H1 (cell line): ENCODE data around the gene LRRFIP1. TPM values are rescaled to one million over a fixed set of nuclear protein-coding genes. Genes with fewer than 3 reads are reported as not detected.

Experiments used
- CTCF ChIA-PET: fragments of 300-600 bp; sonication (Branson Sonifier 250); formaldehyde crosslinking; loops from one replicate; lab custom pipeline; 2021; ENCODE audit not compliant: partially characterized antibody; lab: Charles Lee
- POLR2A ChIA-PET: fragments of 300-600 bp; sonication (Branson Sonifier 250); formaldehyde crosslinking; loops from one replicate; lab custom pipeline; 2021; ENCODE audit warnings: inconsistent platforms; ENCODE audit not compliant: partially characterized antibody; lab: Charles Lee
- DNase-seq, 2 experiments: peaks; one replicate each; pipeline versions ENCODE4 v3.0.0 to v3.0.0-alpha.2; 2010 to 2022; ENCODE audit warnings: low spot score in 2 of 2, low read depth in 1 of 2, mixed read lengths in 1 of 2
- FAIRE-seq: peaks from 2 replicates; lab custom pipeline; 2011; peaks lifted over from hg19 to GRCh38; lab: Jason Lieb, UNC
- H2AFZ ChIP-seq: 2 replicates; pipeline ENCODE4 v1.8.1; 2012; ENCODE audit warnings: low read length, inconsistent platforms
- H2AK5ac ChIP-seq: 2 replicates; pipeline ENCODE4 v1.6.1; 2013; ENCODE audit warnings: low read depth, low read length
- H2BK120ac ChIP-seq: replicated peaks from 2 replicates; pipeline ENCODE3; 2013; ENCODE audit warnings: low read depth, low read length, inconsistent platforms
- H2BK12ac ChIP-seq: 2 replicates; pipeline ENCODE4 v1.6.1; 2013; ENCODE audit warnings: low read depth, low read length
- H2BK15ac ChIP-seq: 2 replicates; pipeline ENCODE4 v1.6.1; 2013; ENCODE audit warnings: low read length
- H2BK20ac ChIP-seq: 2 replicates; pipeline ENCODE4 v1.6.1; 2013; ENCODE audit warnings: low read length
- H2BK5ac ChIP-seq: 2 replicates; pipeline ENCODE4 v1.6.1; 2013; ENCODE audit warnings: low read depth, low read length
- H3K14ac ChIP-seq: 2 replicates; pipeline ENCODE4 v1.6.1; 2013; ENCODE audit warnings: inconsistent platforms; ENCODE audit not compliant: insufficient read length
- H3K18ac ChIP-seq: 2 replicates; pipeline ENCODE4 v1.6.1; 2013; ENCODE audit warnings: low read length; ENCODE audit errors: extremely low read depth
- H3K23ac ChIP-seq: 2 replicates; pipeline ENCODE4 v1.6.1; 2013; ENCODE audit warnings: inconsistent platforms; ENCODE audit not compliant: insufficient read length
- H3K23me2 ChIP-seq: 2 replicates; pipeline ENCODE4 v1.6.1; 2013; ENCODE audit warnings: low read depth, low read length
- H3K27ac ChIP-seq: 2 replicates; pipeline ENCODE4 v1.6.1; 2011; ENCODE audit warnings: low read depth, low read length, inconsistent platforms
- H3K27me3 ChIP-seq, 4 experiments: replicated peaks in 1 of 4; 1 replicate in 1 of 4; 2 replicates in 3 of 4; pipeline versions ENCODE4 v1.6.1 to v1.8.1; 2011 to 2013; ENCODE audit warnings: low read length in 3 of 4, mild to moderate bottlenecking in 3 of 4, inconsistent platforms in 2 of 4, mixed read lengths in 2 of 4, moderate library complexity in 1 of 4; ENCODE audit not compliant: control insufficient read depth in 3 of 4, insufficient read depth in 3 of 4; ENCODE audit errors: extremely low read depth in 1 of 4
- H3K36me3 ChIP-seq, 4 experiments: 2 replicates each; pipeline versions ENCODE4 v1.6.1 to v1.8.1; 2011 to 2013; ENCODE audit warnings: mild to moderate bottlenecking in 4 of 4, low read length in 3 of 4, moderate library complexity in 2 of 4, control low read depth in 1 of 4, inconsistent platforms in 1 of 4; ENCODE audit not compliant: insufficient read depth in 4 of 4, control insufficient read depth in 2 of 4
- H3K4ac ChIP-seq: replicated peaks from 2 replicates; pipeline ENCODE3; 2013; ENCODE audit warnings: low read length, low read depth, mixed read lengths, inconsistent platforms; ENCODE audit not compliant: insufficient read length
- H3K4me1 ChIP-seq, 4 experiments: replicated peaks in 1 of 4; 1 replicate in 1 of 4; 2 replicates in 3 of 4; pipeline versions ENCODE4 v1.6.1 to v1.8.1; 2011 to 2013; ENCODE audit warnings: low read length in 3 of 4, inconsistent platforms in 2 of 4, mixed read lengths in 1 of 4; ENCODE audit not compliant: insufficient read depth in 4 of 4, control insufficient read depth in 3 of 4
- H3K4me2 ChIP-seq, 2 experiments: 2 replicates each; pipeline versions ENCODE4 v1.6.1 to v1.8.1; 2011 to 2013; ENCODE audit warnings: low read depth in 2 of 2, low read length in 2 of 2, control low read depth in 1 of 2, inconsistent platforms in 1 of 2, mild to moderate bottlenecking in 1 of 2; ENCODE audit not compliant: insufficient read depth in 1 of 2
- H3K4me3 ChIP-seq, 4 experiments: fragments of 200-600, 300-600 bp in 1 of 4; sonication (generic), shearing (Covaris generic), sonication (Bioruptor Twin) in 1 of 4; 2 replicates each; pipeline versions ENCODE4 v1.5.1 to v1.8.1; 2011 to 2016; ENCODE audit warnings: low read length in 4 of 4, low read depth in 3 of 4, control low read depth in 2 of 4, inconsistent platforms in 2 of 4, mild to moderate bottlenecking in 2 of 4, mixed read lengths in 1 of 4, moderate library complexity in 1 of 4; ENCODE audit not compliant: insufficient read depth in 2 of 4; ENCODE audit errors: extremely low read depth in 1 of 4
- H3K56ac ChIP-seq: replicated peaks from 2 replicates; pipeline ENCODE3; 2013; ENCODE audit warnings: low read depth, mild to moderate bottlenecking, mixed read lengths, low read length, inconsistent platforms; ENCODE audit not compliant: insufficient read length
- H3K79me1 ChIP-seq: 2 replicates; pipeline ENCODE4 v1.6.1; 2013; ENCODE audit warnings: low read depth, low read length, control low read depth
- H3K79me2 ChIP-seq, 2 experiments: 2 replicates each; pipeline versions ENCODE4 v1.6.1 to v1.8.1; 2012 to 2013; ENCODE audit warnings: low read length in 2 of 2, mild to moderate bottlenecking in 2 of 2, inconsistent platforms in 1 of 2; ENCODE audit not compliant: insufficient read depth in 2 of 2, control insufficient read depth in 1 of 2
- H3K9ac ChIP-seq, 4 experiments: replicated peaks in 1 of 4; 1 replicate in 1 of 4; 2 replicates in 3 of 4; pipeline versions ENCODE4 v1.6.1 to v1.8.1; 2011 to 2013; ENCODE audit warnings: low read depth in 3 of 4, low read length in 3 of 4, control low read depth in 2 of 4, mild to moderate bottlenecking in 2 of 4, moderate library complexity in 2 of 4, inconsistent platforms in 1 of 4; ENCODE audit errors: extremely low read depth in 1 of 4
- H3K9me3 ChIP-seq, 2 experiments: 2 replicates each; pipeline versions ENCODE4 v1.6.1 to v1.8.1; 2012 to 2013; ENCODE audit warnings: mild to moderate bottlenecking in 2 of 2, moderate library complexity in 2 of 2, control low read depth in 1 of 2, inconsistent platforms in 1 of 2, low read depth in 1 of 2, low read length in 1 of 2, mixed read lengths in 1 of 2; ENCODE audit not compliant: insufficient read depth in 2 of 2
- H4K20me1 ChIP-seq, 2 experiments: replicated peaks in 1 of 2; 2 replicates each; pipeline versions ENCODE3 to v1.8.1; 2011 to 2013; ENCODE audit warnings: inconsistent platforms in 2 of 2, low read length in 2 of 2, mild to moderate bottlenecking in 1 of 2; ENCODE audit not compliant: insufficient read depth in 2 of 2, control insufficient read depth in 1 of 2
- H4K5ac ChIP-seq: 2 replicates; pipeline ENCODE4 v1.6.1; 2013; ENCODE audit warnings: low read length, low read depth, mixed read lengths, inconsistent platforms; ENCODE audit not compliant: insufficient read length
- H4K8ac ChIP-seq: 2 replicates; pipeline ENCODE4 v1.8.0; 2013; ENCODE audit warnings: mild to moderate bottlenecking, moderate library complexity, low read length, inconsistent platforms; ENCODE audit not compliant: insufficient read depth; ENCODE audit errors: extremely low read depth
- H4K91ac ChIP-seq: replicated peaks from 2 replicates; pipeline ENCODE3; 2013; ENCODE audit warnings: low read length, mixed read lengths, inconsistent platforms; ENCODE audit not compliant: insufficient read length
- CBX5 ChIP-seq: fragments of 300-800, 300-1000 bp; sonication (generic); IDR thresholded peaks from 2 replicates; pipeline ENCODE4 v1.7.1; 2016; ENCODE audit warnings: antibody characterized with exemption, low read length, low read depth
- POLR2AphosphoS5 ChIP-seq: IDR thresholded peaks from 2 replicates; pipeline ENCODE4 v1.6.1; 2011; ENCODE audit warnings: low read depth, low read length
- RXRA ChIP-seq: IDR thresholded peaks from 2 replicates; pipeline ENCODE4 v1.6.1; 2011; ENCODE audit warnings: low read depth, mild to moderate bottlenecking, low read length, moderate library complexity; ENCODE audit not compliant: insufficient read depth
- SIX5 ChIP-seq: IDR thresholded peaks from 2 replicates; pipeline ENCODE4 v1.6.1; 2011; ENCODE audit warnings: mild to moderate bottlenecking, low read depth, low read length
- WGBS, 2 experiments: shearing (Covaris generic) in 1 of 2; methylation state at CpG; one replicate each; pipeline versions ENCODE4 v1.1.6 to v1.1.7; 2013 to 2015; ENCODE audit warnings: low lambda C conversion rate in 2 of 2, mixed read lengths in 2 of 2, inconsistent platforms in 1 of 2, low coverage in 1 of 2, missing lambda C conversion rate in 1 of 2; ENCODE audit not compliant: insufficient replicate concordance in 2 of 2, insufficient coverage in 1 of 2, insufficient read length in 1 of 2; ENCODE audit errors: extremely low coverage in 1 of 2, missing lambda C conversion rate in 1 of 2; 5-methylcytosine and 5-hydroxymethylcytosine counted together
- polyA plus RNA-seq, 7 experiments: library from polyadenylated mRNA; depleted of rRNA in 3 of 7; stranded (reverse) in 5 of 7; unstranded in 2 of 7; fragments of >200 nt in 5 of 7; fragments of 200-250 nt in 2 of 7; gene quantifications; 1 replicate in 5 of 7; 2 replicates in 1 of 7; 4 replicates in 1 of 7; pipeline versions ENCODE4 v1.2.1 to v1.2.3, GENCODE V29; 2011 to 2013; ENCODE audit warnings: missing spikeins in 2 of 7, mixed read lengths in 2 of 7
- total RNA-seq: library from RNA; stranded (reverse); fragmentation: NEBNext Ultra II Directional; extraction: Animal tissue kit (Norgen Biotek cat#: 25700); gene quantifications from 2 replicates; pipeline ENCODE4 v1.2.1, GENCODE V29; 2021

LRRFIP1 gene
- total and polyA plus RNA-seq, 2 of the 8 experiments (the other 6 are each of a cell fraction or from before 2014, with no cell fraction given), result 12.1 to 75.8 TPM

DNA sequence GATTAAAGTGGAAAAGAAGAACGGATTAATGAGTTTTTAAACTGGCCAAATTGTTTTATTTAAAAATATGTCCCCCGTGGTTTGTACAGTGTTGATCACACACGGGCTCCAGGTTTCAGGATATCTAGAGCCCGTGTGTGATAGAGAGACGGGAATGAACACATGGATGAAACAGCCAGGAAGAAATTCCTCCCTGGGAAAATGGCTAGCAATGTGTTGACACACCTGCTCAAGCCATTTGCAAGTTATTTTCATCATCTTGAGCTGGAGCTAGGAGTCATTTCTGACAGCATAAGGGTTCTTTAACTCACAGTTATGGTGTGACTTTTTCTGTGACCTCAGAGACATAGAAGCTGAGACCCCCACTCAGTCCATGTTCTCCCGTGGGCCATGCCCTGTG lies 81.6 kb downstream of the LRRFIP1 start:
- Histone ChIP-seq H3K27ac (no peak overlapping the region), H3K14ac (no peak overlapping the region), H3K9ac (no peak overlapping the region; a peak in 1 of 7 replicates), H3K9me3 (no peaks in the 10 kb centered on the region), H3K4ac (no peak overlapping the region), H2BK120ac (no peak overlapping the region), H2AK5ac (no peak overlapping the region), H3K79me2 (peaks cover 0 to 51% of the 10 kb centered on the region in 2 experiments; a peak in 2 of 4 replicates), H3K4me1 (peaks cover 0 to 18% (median 4%) of the 10 kb centered on the region in 4 experiments; a peak in 6 of 7 replicates), H3K23me2 (no peaks in the 10 kb centered on the region), H3K18ac (no peak overlapping the region), H3K36me3 (0 out of 8 replicates have a peak, but pooled peaks cover 0 to 3% (median 0%) of the 10 kb centered on the region in 4 experiments), H2AFZ (no peak overlapping the region), H4K20me1 (peaks cover 3 to 13% of the 10 kb centered on the region in 2 experiments), H3K56ac (no peak overlapping the region), H3K4me3 (no peak overlapping the region), H3K79me1 (peaks cover 16% of the 10 kb centered on the region), H4K91ac (no peak overlapping the region), H4K5ac (no peak overlapping the region), H3K4me2 (no peak overlapping the region), H4K8ac (no peak overlapping the region), H2BK20ac (no peak overlapping the region), H2BK12ac (no peak overlapping the region), H2BK5ac (no peak overlapping the region), H3K27me3 (no peaks in the 10 kb centered on the region), H3K23ac (no peak overlapping the region), H2BK15ac (no peak overlapping the region)
- 84% methylated on average over 6 of the region's 6 CpGs; no CpG with 5 or more reads in 1 of the 2 experiments for WGBS, 2 experiments
- FAIRE-seq, result no peak
- TF ChIP-seq SIX5 (no peak), CBX5 (no peak), POLR2AphosphoS5 (no peak), RXRA (no peak)
- ChIA-PET POLR2A (interaction anchor here (2.1 kb wide), 1 partner anchor 16 kb away, joined by 5 read pairs; no protein-coding TSS in a partner anchor), CTCF (interaction anchor here (0.9 to 2.1 kb wide), 5 partner anchors 11 to 36 kb away, joined by 3 to 11 read pairs (median 5); no protein-coding TSS in a partner anchor)
- no peak for DNase-seq
